Astrocyte (in vitro differentiated cells and primary cell): Measurements from ENCODE around the gene N4BP2. TPM values are rescaled to one million over a fixed set of nuclear protein-coding genes. Genes with fewer than 3 reads are reported as not detected.

Source experiments
- DNase-seq: peaks from one replicate; pipeline ENCODE4 v3.0.0-alpha.2; 2010; ENCODE audit warnings: low read depth
- FAIRE-seq: peaks from 2 replicates; lab custom pipeline; 2011; peaks lifted over from hg19 to GRCh38; lab: Jason Lieb, UNC
- H2AFZ ChIP-seq: 2 replicates; pipeline ENCODE4 v1.6.0; 2012; ENCODE audit warnings: low read depth, low read length, inconsistent platforms
- H3K27ac ChIP-seq: 2 replicates; pipeline ENCODE4 v1.5.1; 2011; ENCODE audit warnings: low read depth, low read length, inconsistent platforms
- H3K27me3 ChIP-seq: 2 replicates; pipeline ENCODE4 v1.6.0; 2011; ENCODE audit warnings: low read length, inconsistent platforms; ENCODE audit not compliant: insufficient read depth
- H3K36me3 ChIP-seq: 2 replicates; pipeline ENCODE4 v1.5.1; 2011; ENCODE audit warnings: low read length, inconsistent platforms; ENCODE audit not compliant: insufficient read depth
- H3K4me1 ChIP-seq: 2 replicates; pipeline ENCODE4 v1.5.1; 2011; ENCODE audit warnings: low read length, inconsistent platforms; ENCODE audit not compliant: insufficient read depth
- H3K4me2 ChIP-seq: 2 replicates; pipeline ENCODE4 v1.6.0; 2012; ENCODE audit warnings: low read length, inconsistent platforms
- H3K4me3 ChIP-seq: 2 replicates; pipeline ENCODE4 v1.5.1; 2011; ENCODE audit warnings: low read depth, mild to moderate bottlenecking, low read length, inconsistent platforms; ENCODE audit not compliant: insufficient read depth
- H3K79me2 ChIP-seq: 2 replicates; pipeline ENCODE4 v1.6.0; 2012; ENCODE audit warnings: mild to moderate bottlenecking, low read length, inconsistent platforms; ENCODE audit not compliant: insufficient read depth
- H3K9ac ChIP-seq: 2 replicates; pipeline ENCODE4 v1.6.0; 2012; ENCODE audit warnings: mild to moderate bottlenecking, low read length, inconsistent platforms
- H3K9me3 ChIP-seq: 2 replicates; pipeline ENCODE4 v1.5.1; 2012; ENCODE audit warnings: low read depth, mild to moderate bottlenecking, low read length, inconsistent platforms; ENCODE audit not compliant: insufficient read depth
- H4K20me1 ChIP-seq: 2 replicates; pipeline ENCODE4 v1.6.0; 2012; ENCODE audit warnings: low read length, inconsistent platforms; ENCODE audit not compliant: insufficient read depth
- H3K27ac Mint-ChIP-seq: one replicate; pipeline ENCODE4 v1.8.0; 2021; ENCODE audit warnings: mild to moderate bottlenecking, mixed read lengths; ENCODE audit not compliant: unreplicated experiment
- H3K27me3 Mint-ChIP-seq: one replicate; pipeline ENCODE4 v1.8.0; 2021; ENCODE audit warnings: low read depth, mixed read lengths; ENCODE audit not compliant: unreplicated experiment
- H3K36me3 Mint-ChIP-seq: one replicate; pipeline ENCODE4 v1.8.0; 2021; ENCODE audit warnings: low read depth, mixed read lengths; ENCODE audit not compliant: unreplicated experiment
- H3K4me1 Mint-ChIP-seq: one replicate; pipeline ENCODE4 v1.8.0; 2021; ENCODE audit warnings: low read depth, mixed read lengths; ENCODE audit not compliant: unreplicated experiment
- H3K4me3 Mint-ChIP-seq: one replicate; pipeline ENCODE4 v1.8.0; 2021; ENCODE audit warnings: mild to moderate bottlenecking, moderate library complexity, mixed read lengths; ENCODE audit not compliant: unreplicated experiment
- H3K9me3 Mint-ChIP-seq: one replicate; pipeline ENCODE4 v1.8.0; 2021; ENCODE audit warnings: mild to moderate bottlenecking, mixed read lengths; ENCODE audit not compliant: unreplicated experiment
- EZH2 ChIP-seq: IDR thresholded peaks from 2 replicates; pipeline ENCODE4 v1.6.1; 2012; ENCODE audit warnings: mild to moderate bottlenecking, low read length, inconsistent platforms; ENCODE audit not compliant: insufficient read depth
- total RNA-seq: library from RNA; stranded (reverse); gene quantifications from 2 replicates; pipeline ENCODE4 v1.2.1, GENCODE V29; 2021
- TF ChIP-seq, protein P1 (sequence below): IDR thresholded peaks from 2 replicates; pipeline ENCODE4 v1.5.1; 2011; ENCODE audit warnings: low read depth, mild to moderate bottlenecking, inconsistent platforms, low read length, moderate library complexity; ENCODE audit not compliant: insufficient read depth

N4BP2 gene
- total RNA-seq, 1 donor from 2014 or later: 14.5 TPM

DNA sequence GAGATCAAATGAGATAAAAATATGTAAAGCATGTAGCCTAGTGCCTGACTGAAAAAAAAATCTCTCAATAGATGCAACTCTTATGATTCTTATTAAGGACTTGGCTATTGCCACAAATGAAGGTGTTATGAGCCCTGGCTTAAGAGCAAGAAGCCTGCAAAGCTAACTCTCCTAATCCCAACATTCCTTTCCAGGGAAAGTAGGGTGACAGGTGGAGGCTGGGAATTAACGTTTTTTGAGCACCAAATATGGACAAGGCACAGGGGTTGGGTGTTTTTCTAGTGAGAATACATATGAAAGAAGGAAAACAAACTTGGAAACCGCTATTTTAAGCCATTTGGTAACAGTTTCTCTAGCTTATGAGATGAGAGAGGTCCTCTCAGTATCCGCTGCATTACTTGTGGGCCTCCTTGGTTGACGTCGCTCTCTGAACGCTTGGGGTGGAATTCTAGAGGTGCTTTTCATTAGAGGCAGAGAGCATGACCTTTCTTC is 142.6 kb downstream of the N4BP2 start:
- no peak overlapping the region for H3K4me3 Mint-ChIP-seq

DNA sequence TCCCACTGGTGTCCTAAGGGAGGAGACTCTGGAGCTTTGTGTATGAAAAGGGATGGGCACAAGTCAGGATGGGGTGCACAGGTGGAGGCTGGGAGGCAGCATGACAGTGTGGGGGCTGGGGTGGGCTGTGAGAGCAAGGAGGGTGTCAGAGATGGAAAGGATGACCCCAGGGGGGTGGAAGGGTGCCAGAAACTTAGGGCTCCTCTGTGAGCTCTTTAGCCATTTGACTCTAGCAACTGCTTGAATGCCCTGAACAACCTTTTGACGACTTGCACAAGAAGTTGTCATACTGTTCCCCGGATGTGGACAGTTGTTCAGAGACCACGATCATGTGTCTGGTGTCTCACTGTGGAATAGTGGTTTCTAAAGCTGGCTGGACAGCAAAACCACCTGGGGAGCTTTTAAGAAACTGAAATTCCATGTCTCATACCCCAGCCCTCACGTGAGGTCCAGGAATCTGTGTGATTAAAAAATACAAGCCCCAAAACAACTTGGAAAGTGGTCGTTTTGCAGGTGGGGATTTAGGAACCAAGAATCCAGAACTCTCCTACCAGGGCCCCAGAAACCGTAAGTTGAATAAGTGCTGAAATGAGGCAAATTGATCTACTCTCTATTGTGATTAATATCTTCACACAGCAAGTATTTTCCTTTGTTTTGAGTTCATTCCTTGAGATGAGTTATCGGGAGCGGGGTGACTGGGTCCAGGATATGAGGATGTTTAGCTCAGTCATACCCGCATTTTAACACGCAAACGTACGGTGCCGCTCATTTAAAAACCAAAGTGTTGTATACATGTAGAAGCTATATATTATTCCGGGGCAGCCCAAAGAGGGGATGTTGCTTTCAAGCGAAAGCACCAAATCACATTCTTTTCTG is 143.6 kb downstream of the N4BP2 start:
- DNase-seq: peak; percentile 41

More for the DNA sequence above, 142.6 kb downstream of the N4BP2 start:
- Histone ChIP-seq H3K4me2 (no peak overlapping the region), H4K20me1 (no peaks in the 10 kb centered on the region), H3K9ac (no peak overlapping the region), H2AFZ (no peak overlapping the region), H3K27me3 (no peaks in the 10 kb centered on the region), H3K9me3 (no peaks in the 10 kb centered on the region), H3K27ac (no peak overlapping the region), H3K4me3 (no peak overlapping the region), H3K36me3 (no peaks in the 10 kb centered on the region), H3K4me1 (no peaks in the 10 kb centered on the region), H3K79me2 (no peaks in the 10 kb centered on the region)
- DNase-seq: no peak
- no peak for FAIRE-seq
- Mint-ChIP-seq H3K4me1 (peaks cover 5% of the 10 kb centered on the region), H3K27me3 (peaks cover 12% of the 10 kb centered on the region), H3K27ac (no peak overlapping the region), H3K36me3 (peaks cover 1% of the 10 kb centered on the region), H3K9me3 (no peaks in the 10 kb centered on the region)
- TF ChIP-seq, protein P1, sequence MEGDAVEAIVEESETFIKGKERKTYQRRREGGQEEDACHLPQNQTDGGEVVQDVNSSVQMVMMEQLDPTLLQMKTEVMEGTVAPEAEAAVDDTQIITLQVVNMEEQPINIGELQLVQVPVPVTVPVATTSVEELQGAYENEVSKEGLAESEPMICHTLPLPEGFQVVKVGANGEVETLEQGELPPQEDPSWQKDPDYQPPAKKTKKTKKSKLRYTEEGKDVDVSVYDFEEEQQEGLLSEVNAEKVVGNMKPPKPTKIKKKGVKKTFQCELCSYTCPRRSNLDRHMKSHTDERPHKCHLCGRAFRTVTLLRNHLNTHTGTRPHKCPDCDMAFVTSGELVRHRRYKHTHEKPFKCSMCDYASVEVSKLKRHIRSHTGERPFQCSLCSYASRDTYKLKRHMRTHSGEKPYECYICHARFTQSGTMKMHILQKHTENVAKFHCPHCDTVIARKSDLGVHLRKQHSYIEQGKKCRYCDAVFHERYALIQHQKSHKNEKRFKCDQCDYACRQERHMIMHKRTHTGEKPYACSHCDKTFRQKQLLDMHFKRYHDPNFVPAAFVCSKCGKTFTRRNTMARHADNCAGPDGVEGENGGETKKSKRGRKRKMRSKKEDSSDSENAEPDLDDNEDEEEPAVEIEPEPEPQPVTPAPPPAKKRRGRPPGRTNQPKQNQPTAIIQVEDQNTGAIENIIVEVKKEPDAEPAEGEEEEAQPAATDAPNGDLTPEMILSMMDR: no peak
- no peak for TF ChIP-seq EZH2

More for the DNA sequence above, 143.6 kb downstream of the N4BP2 start:
- H3K79me2 ChIP-seq: no peaks in the 10 kb centered on the region
- H3K27me3 ChIP-seq: no peaks in the 10 kb centered on the region
- H3K27me3 Mint-ChIP-seq: peaks cover 7% of the 10 kb centered on the region
- no peaks in the 10 kb centered on the region for H3K9me3 Mint-ChIP-seq
- H3K9me3 ChIP-seq: no peaks in the 10 kb centered on the region
- H4K20me1 ChIP-seq: no peaks in the 10 kb centered on the region
- H3K36me3 Mint-ChIP-seq: peaks cover 1% of the 10 kb centered on the region
- H2AFZ ChIP-seq: no peak overlapping the region
- H3K4me3 Mint-ChIP-seq: no peak overlapping the region
- H3K4me1 ChIP-seq: no peaks in the 10 kb centered on the region
- peaks cover 5% of the 10 kb centered on the region for H3K4me1 Mint-ChIP-seq
- no peak overlapping the region for H3K27ac ChIP-seq
- H3K36me3 ChIP-seq: no peaks in the 10 kb centered on the region
- no peak overlapping the region for H3K27ac Mint-ChIP-seq
- H3K4me2 ChIP-seq: no peak overlapping the region
- no peak overlapping the region for H3K9ac ChIP-seq
- no peak overlapping the region for H3K4me3 ChIP-seq
- no peak for FAIRE-seq
- no peak for TF ChIP-seq EZH2
- TF ChIP-seq, protein P1: no peak
